OCI-LY1 (cell line): Measurements from ENCODE around the gene ITIH3.

Source experiments
- CTCF ChIP-seq: fragments of 200-600 bp; sonication (generic), shearing (Covaris generic); IDR thresholded peaks from 2 replicates; pipeline ENCODE4 v1.5.1; 2017; ENCODE audit warnings: mild to moderate bottlenecking, antibody characterized with exemption, low read length, moderate library complexity, mixed read lengths
- EZH2 ChIP-seq: fragments of 200-600 bp; sonication (generic), shearing (Covaris generic); IDR thresholded peaks from 2 replicates; pipeline ENCODE4 v1.8.0; 2017; ENCODE audit warnings: borderline replicate concordance, mixed run types, mild to moderate bottlenecking, antibody characterized with exemption, low read length, moderate library complexity, mixed read lengths

- TF ChIP-seq CTCF (no peak), EZH2 (no peak)
These were observed 53.1 kb downstream of the ITIH3 start for GRCh38 chr3:52847726-52848125.
